Measurements from ENCODE around the gene GDPD4. TPM values are rescaled to one million over a fixed set of nuclear protein-coding genes. Genes with fewer than 3 reads are reported as not detected.

The GDPD4 gene
- total and polyA plus RNA-seq, 2 of the 4 experiments (the other 2 are of a cell fraction) = not detected

- no peak for TF ChIP-seq BHLHE40 (IDR thresholded peaks at IDR 0.05; ENCODE audit: low read depth, low read length)
- no peak for TF ChIP-seq POLR2A (IDR thresholded peaks at IDR 0.05; ENCODE audit: low read depth, low read length)
- TF ChIP-seq RFX5 (IDR thresholded peaks at IDR 0.05; ENCODE audit: low read depth, low read length) = no peak
Measured at GRCh38 chr11:77188633-77189491, 112.6 kb downstream of the GDPD4 start (continued).

GRCh38 chr11:77187776-77188632 is 113.5 kb downstream of the GDPD4 start:
- CTCF ChIA-PET = interaction anchor here (0.7 to 2.5 kb wide), 8 partner anchors 8 to 421 kb away, joined by 3 to 21 read pairs (median 4); partner anchors contain the start of gene MYO7A
- peak; percentile 95 for ATAC-seq (ENCODE audit: low read depth)
- H2AFZ ChIP-seq (replicated peaks; ENCODE audit: low read length, poor library complexity) = no peak overlapping the region
- TF ChIP-seq CEBPB (IDR thresholded peaks at IDR 0.05; ENCODE audit: low read depth, low read length) (peak; percentile 67; the same call in 1 of the 2 replicates), POLR2A (IDR thresholded peaks at IDR 0.05; ENCODE audit: low read depth, low read length) (no peak), RAD21 (IDR thresholded peaks at IDR 0.05; ENCODE audit: low read length) (peak; percentile 94), BHLHE40 (IDR thresholded peaks at IDR 0.05; ENCODE audit: low read depth, low read length) (no peak), SMC3 (IDR thresholded peaks at IDR 0.05; ENCODE audit: low read depth, low read length) (peak; percentile 96), MXI1 (IDR thresholded peaks at IDR 0.05; ENCODE audit: borderline replicate concordance, low read depth, low read length) (no peak), CTCF (conservative IDR thresholded peaks at IDR 0.05; ENCODE audit: low read depth, low read length) (peak; percentile 94), FOS (IDR thresholded peaks at IDR 0.05; ENCODE audit: low read depth, low read length) (no peak), RCOR1 (IDR thresholded peaks at IDR 0.05; ENCODE audit: insufficient replicate concordance, low read length) (no peak), MAFK (IDR thresholded peaks at IDR 0.05; ENCODE audit: low read depth, low read length) (no peak), RFX5 (IDR thresholded peaks at IDR 0.05; ENCODE audit: low read depth, low read length) (no peak), MAZ (IDR thresholded peaks at IDR 0.05; ENCODE audit: borderline replicate concordance, low read depth, low read length) (no peak)

More at GRCh38 chr11:77187776-77188632, 113.5 kb downstream of the GDPD4 start:
- Histone ChIP-seq H3K9me3 (ENCODE audit: control insufficient read depth, insufficient read depth, low read length) (no peaks in the 10 kb centered on the region), H3K18ac (ENCODE audit: low read depth, low read length) (no peak overlapping the region), H2BK20ac (ENCODE audit: low read depth, low read length) (no peak overlapping the region), H3K4me3 (ENCODE audit: insufficient read depth, low read depth, low read length) (no peak overlapping the region), H4K8ac (ENCODE audit: low read depth in 2 of 2, low read length in 2 of 2) (no peak overlapping the region), H3K79me1 (ENCODE audit: low read depth in 1 of 2, low read length in 2 of 2) (no peaks in the 10 kb centered on the region), H3K9me1 (ENCODE audit: insufficient read depth, low read length) (no peaks in the 10 kb centered on the region), H2BK5ac (ENCODE audit: low read depth, low read length, poor library complexity, severe bottlenecking) (no peak overlapping the region), H4K20me1 (ENCODE audit: insufficient read depth, low read length) (peaks cover 3% of the 10 kb centered on the region; the same call in 1 of the 2 replicates), H3K36me3 (ENCODE audit: control insufficient read depth, insufficient read depth, low read length) (no peaks in the 10 kb centered on the region), H3K4me1 (ENCODE audit: control insufficient read depth, insufficient read depth, low read length) (no peaks in the 10 kb centered on the region), H2BK15ac (ENCODE audit: low read depth, low read length) (no peak overlapping the region), H4K91ac (ENCODE audit: insufficient read depth, low read depth, low read length) (no peak overlapping the region), H3K14ac (replicated peaks; ENCODE audit: low read depth, low read length) (no peak overlapping the region), H2BK120ac (ENCODE audit: low read depth, low read length) (no peak overlapping the region), H3K23ac (ENCODE audit: low read depth, low read length) (no peak overlapping the region), H4K5ac (ENCODE audit: low read depth, low read length) (no peak overlapping the region), H3K27me3 (ENCODE audit: control insufficient read depth, insufficient read depth, low read length) (peaks cover 24% of the 10 kb centered on the region), H3K9ac (ENCODE audit: low read depth, low read length) (no peak overlapping the region), H3K27ac (ENCODE audit: insufficient read depth, low read length) (no peak overlapping the region), H3K4ac (ENCODE audit: low read depth, low read length) (no peak overlapping the region), H2AK9ac (replicated peaks; ENCODE audit: low read depth, low read length, poor library complexity) (no peak overlapping the region), H3K56ac (ENCODE audit: extremely low read depth, insufficient read depth, low read length) (no peak overlapping the region), H2AK5ac (ENCODE audit: low read depth, low read length) (no peak overlapping the region), H3K4me2 (ENCODE audit: low read depth, low read length) (no peak overlapping the region)
- dilution Hi-C loops (cut with HindIII; ENCODE audit: low sequenced_read_pairs, unreplicated experiment) = no loop called here
- BruUV-seq (replicated peaks) = no TSS peak
- in situ Hi-C loops (cut with MboI; ENCODE audit: low sequenced_read_pairs) = loop anchor here (5.0 to 10.0 kb wide), 2 partner anchors 63 to 141 kb away; partner anchors contain the start of gene MYO7A
- POLR2A ChIA-PET (ENCODE audit: unreplicated experiment) = no interaction called here
- no CpG with 5 or more reads among the region's 7 CpGs for WGBS, 2 experiments (ENCODE audit: extremely low coverage in 2 of 2, insufficient read length in 1 of 2)
- DNase-seq = peak; percentile 75
- intact Hi-C loops (cut with micrococcal nuclease) = loop anchor here (1.0 to 10.0 kb wide), 3 partner anchors 61 to 263 kb away; no protein-coding TSS in a partner anchor
